Erythroblast (primary cell): Measurements from ENCODE around the gene FOXP1.

Experiments used
- GATA1 ChIP-seq: IDR thresholded peaks from 2 replicates; pipeline ENCODE4 v1.6.1; 2011; ENCODE audit warnings: low read depth, mild to moderate bottlenecking, control low read depth, low read length, moderate library complexity
- POLR2A ChIP-seq: IDR thresholded peaks from 2 replicates; pipeline ENCODE4 v1.6.1; 2011; ENCODE audit warnings: mild to moderate bottlenecking, low read length

- no peak for TF ChIP-seq POLR2A
- TF ChIP-seq GATA1, result no peak
Observed at GRCh38 chr3:71133865-71134264, 449.7 kb downstream of the FOXP1 start.
